ENCODE data around the gene EXTL1. TPM values are rescaled to one million over a fixed set of nuclear protein-coding genes. Genes with fewer than 3 reads are reported as not detected.

EXTL1 gene
- total and polyA plus RNA-seq, 3 donors from 2014 or later: 1.3 to 2.8 (median 1.3) TPM

GRCh38 chr1:26083208-26083607, 61.6 kb downstream of the EXTL1 start:
- no peaks in the 10 kb centered on the region for H3K4me1 ChIP-seq
- 59 to 79% methylated on average over 5 of the region's 5 CpGs for WGBS, 2 donors
- H3K4me3 ChIP-seq: no peak overlapping the region
- intact Hi-C loops (cut with DNase I; ENCODE audit: low total_unique reads): no loop called here
- no peak for TF ChIP-seq CTCF (IDR thresholded peaks at IDR 0.05)
- TF ChIP-seq POLR2A (IDR thresholded peaks at IDR 0.05): no peak
- no peaks in the 10 kb centered on the region for H3K9me3 ChIP-seq
- no peaks in the 10 kb centered on the region for H3K27me3 ChIP-seq
- H3K27ac ChIP-seq: no peak overlapping the region
- DNase-seq: no peak
- no peaks in the 10 kb centered on the region for H3K36me3 ChIP-seq (ENCODE audit: low read depth, missing control alignments)

- no peak overlapping the region for H3K4me3 ChIP-seq
- H3K4me1 ChIP-seq: no peaks in the 10 kb centered on the region
- DNase-seq: no peak
- TF ChIP-seq POLR2A (IDR thresholded peaks at IDR 0.05): no peak
- TF ChIP-seq CTCF (IDR thresholded peaks at IDR 0.05): no peak
- H3K27ac ChIP-seq: no peak overlapping the region
- H3K9me3 ChIP-seq: no peaks in the 10 kb centered on the region
- intact Hi-C loops (cut with DNase I; ENCODE audit: low total_unique reads): no loop called here
- WGBS, 2 donors: 56 to 65% methylated on average over 2 of the region's 2 CpGs
- no peaks in the 10 kb centered on the region for H3K36me3 ChIP-seq (ENCODE audit: low read depth, missing control alignments)
- H3K27me3 ChIP-seq: no peaks in the 10 kb centered on the region
These were observed 62.6 kb downstream of the EXTL1 start for GRCh38 chr1:26084091-26084561.

GRCh38 chr1:26084844-26085243, 63.3 kb downstream of the EXTL1 start:
- H3K27ac ChIP-seq: no peak overlapping the region
- WGBS, 2 donors: 85 to 98% methylated on average over 2 of the region's 2 CpGs
- DNase-seq: no peak
- TF ChIP-seq POLR2A (IDR thresholded peaks at IDR 0.05): no peak
- no peak for TF ChIP-seq CTCF (IDR thresholded peaks at IDR 0.05)
- no peaks in the 10 kb centered on the region for H3K36me3 ChIP-seq (ENCODE audit: low read depth, missing control alignments)
- no peaks in the 10 kb centered on the region for H3K9me3 ChIP-seq
- no peaks in the 10 kb centered on the region for H3K27me3 ChIP-seq
- H3K4me3 ChIP-seq: no peak overlapping the region
- intact Hi-C loops (cut with DNase I; ENCODE audit: low total_unique reads): no loop called here
- H3K4me1 ChIP-seq: no peaks in the 10 kb centered on the region

Small RNA genes within 50 kb of the gene (small RNA-seq; reads per million reads assigned to genes)
- gene RF00283 (0 reads per million in 2 donors), gene RF00492 (0 reads per million in 2 donors)

Other genes starting within 250 kb of the EXTL1 start
- 10 to 100 TPM; 17.2 to 29.8 TPM for gene SELENON, start 221.6 kb upstream of the EXTL1 start, total RNA-seq
- gene SELENON, start 221.6 kb upstream of the EXTL1 start, polyA plus RNA-seq (ENCODE audit: insufficient read depth, low read depth, low replicate concordance): 30.7 TPM
- 100 to 1,000 TPM; 148 to 166 TPM for gene MTFR1L, start 201.8 kb upstream of the EXTL1 start, total RNA-seq
- gene MTFR1L, start 201.8 kb upstream of the EXTL1 start, polyA plus RNA-seq (ENCODE audit: insufficient read depth, low read depth, low replicate concordance): 253 TPM
- gene AUNIP, start 162.3 kb upstream of the EXTL1 start, total RNA-seq: 10 to 100 TPM; 14.1 to 22.5 TPM
- 28.5 TPM for gene AUNIP, start 162.3 kb upstream of the EXTL1 start, polyA plus RNA-seq (ENCODE audit: insufficient read depth, low read depth, low replicate concordance)
- 10 to 100 TPM; 92.4 to 94.8 TPM for gene PAQR7, start 146.1 kb upstream of the EXTL1 start, total RNA-seq
- 89.3 TPM for gene PAQR7, start 146.1 kb upstream of the EXTL1 start, polyA plus RNA-seq (ENCODE audit: insufficient read depth, low read depth, low replicate concordance)
- gene STMN1, start 115.4 kb upstream of the EXTL1 start, total RNA-seq: 100 to 1,000 TPM; 230 to 393 TPM
- gene STMN1, start 115.4 kb upstream of the EXTL1 start, polyA plus RNA-seq (ENCODE audit: insufficient read depth, low read depth, low replicate concordance): 727 TPM
- 10 to 100 TPM; 14.5 to 24.1 TPM for gene PAFAH2, start 23.7 kb upstream of the EXTL1 start, total RNA-seq
- gene PAFAH2, start 23.7 kb upstream of the EXTL1 start, polyA plus RNA-seq (ENCODE audit: insufficient read depth, low read depth, low replicate concordance): 18.9 TPM
- under 1 TPM; 0.24 to 0.87 TPM for gene SLC30A2, start 24.3 kb downstream of the EXTL1 start, total RNA-seq
- 1.0 TPM for gene SLC30A2, start 24.3 kb downstream of the EXTL1 start, polyA plus RNA-seq (ENCODE audit: insufficient read depth, low read depth, low replicate concordance)
- gene TRIM63, start 45.9 kb downstream of the EXTL1 start, total RNA-seq: under 1 TPM; 0.50 to 0.71 TPM
- 1.2 TPM for gene TRIM63, start 45.9 kb downstream of the EXTL1 start, polyA plus RNA-seq (ENCODE audit: insufficient read depth, low read depth, low replicate concordance)
- gene PDIK1L, start 90.0 kb downstream of the EXTL1 start, total RNA-seq: 10 to 100 TPM in 1 of 2 donors, 1 to 10 TPM in 1; 9.9 to 11.7 TPM
- 7.0 TPM for gene PDIK1L, start 90.0 kb downstream of the EXTL1 start, polyA plus RNA-seq (ENCODE audit: insufficient read depth, low read depth, low replicate concordance)
- gene FAM110D, start 137.3 kb downstream of the EXTL1 start, total RNA-seq: 1 to 10 TPM; 1.8 to 3.2 TPM
- 1.3 TPM for gene FAM110D, start 137.3 kb downstream of the EXTL1 start, polyA plus RNA-seq (ENCODE audit: insufficient read depth, low read depth, low replicate concordance)
- gene C1orf232, start 147.2 kb downstream of the EXTL1 start, total RNA-seq: not detected
- not detected for gene C1orf232, start 147.2 kb downstream of the EXTL1 start, polyA plus RNA-seq (ENCODE audit: insufficient read depth, low read depth, low replicate concordance)
- 10 to 100 TPM; 37.3 to 56.7 TPM for gene ZNF593, start 148.1 kb downstream of the EXTL1 start, total RNA-seq
- gene ZNF593, start 148.1 kb downstream of the EXTL1 start, polyA plus RNA-seq (ENCODE audit: insufficient read depth, low read depth, low replicate concordance): 22.8 TPM
- gene ZNF593OS, start 150.1 kb downstream of the EXTL1 start, total RNA-seq: 1 to 10 TPM in 1 of 2 donors, not detected in 1; 1.7 TPM
- gene ZNF593OS, start 150.1 kb downstream of the EXTL1 start, polyA plus RNA-seq (ENCODE audit: insufficient read depth, low read depth, low replicate concordance): 0.62 TPM
- 1 to 10 TPM; 7.6 to 9.6 TPM for gene CNKSR1, start 155.7 kb downstream of the EXTL1 start, total RNA-seq
- 2.7 TPM for gene CNKSR1, start 155.7 kb downstream of the EXTL1 start, polyA plus RNA-seq (ENCODE audit: insufficient read depth, low read depth, low replicate concordance)
- 1 to 10 TPM; 4.9 to 8.2 TPM for gene CATSPER4, start 168.8 kb downstream of the EXTL1 start, total RNA-seq
- 13.2 TPM for gene CATSPER4, start 168.8 kb downstream of the EXTL1 start, polyA plus RNA-seq (ENCODE audit: insufficient read depth, low read depth, low replicate concordance)
- gene CEP85, start 212.4 kb downstream of the EXTL1 start, total RNA-seq: 10 to 100 TPM; 52.1 to 61.8 TPM
- gene CEP85, start 212.4 kb downstream of the EXTL1 start, polyA plus RNA-seq (ENCODE audit: insufficient read depth, low read depth, low replicate concordance): 82.5 TPM